HCT116 (cell line): ENCODE results near the gene CDK5RAP2. TPM values are rescaled to one million over a fixed set of nuclear protein-coding genes. Genes with fewer than 3 reads are reported as not detected.

Source experiments
- ATAC-seq: fragments of 200-7000 bp; cut with Tn5 transposase; 2 replicates; pipeline ENCODE4 v1.9.1; 2020; ENCODE audit warnings: mild to moderate bottlenecking, moderate library complexity
- BruUV-seq: library from RNA; stranded (reverse); fragments of 400-500 nt; replicated peaks from 2 replicates; lab custom pipeline; 2021; lab: Mats Ljungman, UMichigan
- CTCF ChIA-PET: fragments of 300-600 bp; sonication (Branson Sonifier 250); formaldehyde crosslinking; loops from one replicate; lab custom pipeline; 2021; ENCODE audit warnings: antibody characterized with exemption; lab: Charles Lee
- POLR2A ChIA-PET: fragments of 300-600, 350-600 bp; sonication (Branson Sonifier 250); formaldehyde crosslinking; loops from one replicate; lab custom pipeline; 2021; ENCODE audit warnings: antibody characterized with exemption; lab: Charles Lee
- RAD21 ChIA-PET, 2 experiments: fragments of 300-600 bp; sonication (Branson Sonifier 250); formaldehyde crosslinking; loops; one replicate each; lab custom pipeline; 2023; ENCODE audit warnings: low total read pairs in 2 of 2; ENCODE audit not compliant: uncharacterized antibody in 2 of 2, unreplicated experiment in 2 of 2, low non-redundant PET in 1 of 2; lab: Charles Lee
- DNase-seq: peaks from one replicate; pipeline ENCODE4 v3.0.0-alpha.2; 2010; ENCODE audit warnings: low read depth, low spot score
- H2AFZ ChIP-seq: fragments of 200-600 bp; shearing (Covaris generic), sonication (generic); 2 replicates; pipeline ENCODE4 v1.6.1; 2017; ENCODE audit warnings: low read depth, mixed run types, mixed read lengths, antibody characterized with exemption, low read length; ENCODE audit not compliant: poor library complexity, severe bottlenecking
- H3K27ac ChIP-seq: 2 replicates; pipeline ENCODE4 v1.5.1; 2012; ENCODE audit warnings: low read depth, low read length
- H3K27me3 ChIP-seq: fragments of 200-600 bp; sonication (generic); 2 replicates; pipeline ENCODE4 v1.6.1; 2016; ENCODE audit warnings: mixed run types, low read length, mixed read lengths; ENCODE audit not compliant: insufficient read depth
- H3K36me3 ChIP-seq, 2 experiments: fragments of 200-500 bp in 1 of 2; fragments of 200-600 bp in 1 of 2; sonication (Bioruptor generic) in 1 of 2; sonication (generic) in 1 of 2; 2 replicates each; pipeline versions ENCODE4 v1.5.1 to v1.6.1; 2014 to 2016; ENCODE audit warnings: low read length in 2 of 2, inconsistent platforms in 1 of 2, mixed read lengths in 1 of 2, mixed run types in 1 of 2; ENCODE audit not compliant: insufficient read depth in 2 of 2, control insufficient read depth in 1 of 2
- H3K4me1 ChIP-seq, 2 experiments: fragments of 200-600 bp in 1 of 2; sonication (generic) in 1 of 2; 2 replicates each; pipeline versions ENCODE4 v1.5.1 to v1.6.1; 2012 to 2017; ENCODE audit warnings: low read length in 2 of 2, inconsistent platforms in 1 of 2, mild to moderate bottlenecking in 1 of 2, mixed read lengths in 1 of 2, mixed run types in 1 of 2, moderate library complexity in 1 of 2; ENCODE audit not compliant: insufficient read depth in 2 of 2, control insufficient read depth in 1 of 2
- H3K4me2 ChIP-seq: fragments of 200-600 bp; sonication (generic); 2 replicates; pipeline ENCODE4 v1.6.1; 2017; ENCODE audit warnings: mixed run types, low read length, mixed read lengths
- H3K4me3 ChIP-seq, 2 experiments: fragments of 200-600 bp in 1 of 2; sonication (generic) in 1 of 2; replicated peaks in 1 of 2; 2 replicates each; pipeline ENCODE4 v1.5.1; 2011 to 2016; ENCODE audit warnings: low read length in 2 of 2, control low read depth in 1 of 2, low read depth in 1 of 2, mild to moderate bottlenecking in 1 of 2, mixed read lengths in 1 of 2, mixed run types in 1 of 2
- H3K79me2 ChIP-seq: fragments of 200-600 bp; sonication (generic); 2 replicates; pipeline ENCODE4 v1.6.1; 2017; ENCODE audit warnings: mild to moderate bottlenecking, mixed run types, low read length, moderate library complexity, mixed read lengths; ENCODE audit not compliant: insufficient read depth
- H3K9ac ChIP-seq: fragments of 200-600 bp; sonication (generic); 2 replicates; pipeline ENCODE4 v1.6.1; 2016; ENCODE audit warnings: low read length, mixed read lengths
- H3K9me2 ChIP-seq: fragments of 200-600 bp; sonication (generic), shearing (Covaris generic); 2 replicates; pipeline ENCODE4 v1.6.1; 2017; ENCODE audit warnings: mixed run types, mild to moderate bottlenecking, moderate library complexity; ENCODE audit not compliant: insufficient read depth
- H3K9me3 ChIP-seq, 2 experiments: fragments of 200-500 bp in 1 of 2; fragments of 200-600 bp in 1 of 2; sonication (Bioruptor generic) in 1 of 2; sonication (generic) in 1 of 2; 2 replicates each; pipeline ENCODE4 v1.6.1; 2014 to 2017; ENCODE audit warnings: low read length in 2 of 2, mixed read lengths in 2 of 2, inconsistent platforms in 1 of 2, low read depth in 1 of 2, mild to moderate bottlenecking in 1 of 2, mixed run types in 1 of 2, moderate library complexity in 1 of 2; ENCODE audit not compliant: control insufficient read depth in 1 of 2, insufficient read depth in 1 of 2
- H4K20me1 ChIP-seq: fragments of 200-600 bp; sonication (generic), shearing (Covaris generic); 2 replicates; pipeline ENCODE4 v1.6.1; 2017; ENCODE audit warnings: mixed run types, mild to moderate bottlenecking, moderate library complexity; ENCODE audit not compliant: insufficient read depth
- ATF3 ChIP-seq: IDR thresholded peaks from 2 replicates; pipeline ENCODE4 v1.6.1; 2012
- CBX3 ChIP-seq: IDR thresholded peaks from 2 replicates; pipeline ENCODE4 v1.6.1; 2012; ENCODE audit warnings: low read depth
- CEBPB ChIP-seq: IDR thresholded peaks from 2 replicates; pipeline ENCODE4 v1.6.1; 2012; ENCODE audit warnings: low read depth
- CTCF ChIP-seq, 3 experiments: fragments of 200-600 bp in 1 of 3; sonication (generic) in 1 of 3; IDR thresholded peaks in 2 of 3; conservative IDR thresholded peaks in 1 of 3; 2 replicates each; pipeline ENCODE4 v1.5.1; 2012 to 2017; ENCODE audit warnings: low read depth in 2 of 3, low read length in 2 of 3, antibody characterized with exemption in 1 of 3, borderline replicate concordance in 1 of 3, control low read depth in 1 of 3, mild to moderate bottlenecking in 1 of 3, mixed read lengths in 1 of 3, mixed run types in 1 of 3, moderate library complexity in 1 of 3; ENCODE audit not compliant: insufficient read depth in 1 of 3
- EGR1 ChIP-seq: IDR thresholded peaks from 2 replicates; pipeline ENCODE4 v1.6.1; 2012; ENCODE audit warnings: low read depth
- ELF1 ChIP-seq: IDR thresholded peaks from 2 replicates; pipeline ENCODE4 v1.6.1; 2012; ENCODE audit warnings: low read depth, borderline replicate concordance
- FOSL1 ChIP-seq: IDR thresholded peaks from 2 replicates; pipeline ENCODE4 v1.6.1; 2012; ENCODE audit warnings: low read depth
- JUND ChIP-seq: IDR thresholded peaks from 2 replicates; pipeline ENCODE4 v1.6.1; 2012
- MAX ChIP-seq: IDR thresholded peaks from 2 replicates; pipeline ENCODE4 v1.6.1; 2012
- POLR2A ChIP-seq: IDR thresholded peaks from 2 replicates; pipeline ENCODE4 v1.7.0; 2011; ENCODE audit warnings: borderline replicate concordance; ENCODE audit not compliant: insufficient read depth, insufficient read length; ENCODE audit errors: extremely low read depth
- POLR2AphosphoS5 ChIP-seq: IDR thresholded peaks from 2 replicates; pipeline ENCODE4 v1.6.1; 2011; ENCODE audit warnings: mild to moderate bottlenecking, low read depth, low read length, moderate library complexity
- RAD21 ChIP-seq: IDR thresholded peaks from 2 replicates; pipeline ENCODE4 v1.6.1; 2012; ENCODE audit warnings: low read depth, mild to moderate bottlenecking
- SP1 ChIP-seq: IDR thresholded peaks from 2 replicates; pipeline ENCODE4 v1.6.1; 2012; ENCODE audit warnings: low read depth
- SRF ChIP-seq: IDR thresholded peaks from 2 replicates; pipeline ENCODE4 v1.6.1; 2012; ENCODE audit warnings: low read depth
- YY1 ChIP-seq: IDR thresholded peaks from 2 replicates; pipeline ENCODE4 v1.6.1; 2011; ENCODE audit warnings: low read length, low read depth, moderate library complexity, mild to moderate bottlenecking; ENCODE audit not compliant: insufficient replicate concordance; ENCODE audit errors: extremely low read depth
- ZFX ChIP-seq: fragments of 450-650 bp; IDR thresholded peaks from 2 replicates; pipeline ENCODE4 v1.6.1; 2017
- ZNF274 ChIP-seq: fragments of 200-500 bp; sonication (Bioruptor generic); IDR thresholded peaks from 2 replicates; pipeline ENCODE4 v1.6.1; 2014; ENCODE audit warnings: mild to moderate bottlenecking, low read depth, low read length, inconsistent platforms
- intact Hi-C: fragments of 100-400 bp; cut with micrococcal nuclease; formaldehyde crosslinking; loops from 2 replicates; pipeline ENCODE4 v1.10.0; 2022
- total RNA-seq: library from RNA; stranded (reverse); gene quantifications from one replicate; pipeline ENCODE4 v1.2.1, GENCODE V29; 2021; ENCODE audit not compliant: unreplicated experiment

The CDK5RAP2 gene
- total RNA-seq, 1 experiment from 2014 or later = 56.2 TPM

GRCh38 chr9:120344230-120344629, 235.7 kb downstream of the CDK5RAP2 start (continued):
- peak; percentile 67; the same call in 1 of the 2 replicates for TF ChIP-seq CBX3
- TF ChIP-seq JUND = peak; percentile 77

GRCh38 chr9:120343416-120343815, 236.6 kb downstream of the CDK5RAP2 start:
- Histone ChIP-seq H3K9me2 (no peaks in the 10 kb centered on the region), H2AFZ (no peak overlapping the region), H4K20me1 (no peaks in the 10 kb centered on the region), H3K4me2 (no peak overlapping the region), H3K4me3 (no peak overlapping the region), H3K27ac (no peak overlapping the region), H3K9me3 (no peaks in the 10 kb centered on the region), H3K36me3 (no peaks in the 10 kb centered on the region), H3K9ac (no peak overlapping the region), H3K79me2 (no peaks in the 10 kb centered on the region), H3K4me1 (peaks cover 6 to 9% of the 10 kb centered on the region in 2 experiments), H3K27me3 (no peaks in the 10 kb centered on the region)
- BruUV-seq = no TSS peak
- POLR2A ChIA-PET = no interaction called here
- DNase-seq (no peak), ATAC-seq (no peak)
- no peak for TF ChIP-seq CBX3
- no peak for TF ChIP-seq YY1
- no peak for TF ChIP-seq SP1
- TF ChIP-seq RAD21 = no peak
- TF ChIP-seq ATF3 = no peak
- no peak for TF ChIP-seq MAX
- TF ChIP-seq CTCF (IDR thresholded peaks at IDR 0.05 in 2 of 3, conservative IDR thresholded peaks at IDR 0.05 in 1 of 3; ENCODE audit: borderline replicate concordance in 1 of 3, insufficient read depth in 1 of 3, low read depth in 2 of 3, low read length in 2 of 3) = no peak
- TF ChIP-seq EGR1 = no peak
- no peak for TF ChIP-seq POLR2A
- no peak for TF ChIP-seq SRF
- TF ChIP-seq FOSL1 = no peak
- no peak for TF ChIP-seq CEBPB
- TF ChIP-seq ZFX = no peak
- TF ChIP-seq POLR2AphosphoS5 = no peak
- TF ChIP-seq ELF1 = no peak
- TF ChIP-seq ZNF274 = no peak
- intact Hi-C loops = no loop called here
- CTCF ChIA-PET = no interaction called here
- RAD21 ChIA-PET = no interaction called here

Other genes starting within 250 kb of the CDK5RAP2 start
- 8.3 TPM for gene MEGF9, start 134.3 kb upstream of the CDK5RAP2 start, total RNA-seq
- 59.6 TPM for gene FBXW2, start 213.2 kb upstream of the CDK5RAP2 start, total RNA-seq